Aorta (tissue), 5 donors: Measurements from ENCODE around the gene YEATS4. TPM values are rescaled to one million over a fixed set of nuclear protein-coding genes. Genes with fewer than 3 reads are reported as not detected.
A peak's percentile ranks its signal among the peaks of the same experiment; 100 is the strongest.
"Not testable (repeated sequence)": the region's sequence is repeated elsewhere in the genome, so short reads cannot be mapped to it uniquely, and the experiment has no call there.

Source experiments
- ATAC-seq: fragments of 200-7000 bp; cut with Tn5 transposase; one replicate; pipeline ENCODE4 v1.9.1; 2022; ENCODE audit warnings: moderate library complexity; ENCODE audit not compliant: low FRiP score
- DNase-seq, 2 donors: peaks; one replicate each; pipeline ENCODE4 v3.0.0-alpha.2; 2020
- H3K27ac ChIP-seq, 2 donors: one replicate each; pipeline ENCODE4 v1.5.1; 2013; ENCODE audit warnings: low read length in 2 of 2, mild to moderate bottlenecking in 2 of 2, moderate library complexity in 2 of 2, control low read depth in 1 of 2, inconsistent platforms in 1 of 2, low read depth in 1 of 2
- H3K27me3 ChIP-seq, 2 donors: one replicate each; pipeline ENCODE4 v1.6.1; 2013; ENCODE audit warnings: control low read depth in 1 of 2, low read length in 1 of 2, mild to moderate bottlenecking in 1 of 2, moderate library complexity in 1 of 2; ENCODE audit not compliant: insufficient read depth in 2 of 2, control insufficient read depth in 1 of 2
- H3K36me3 ChIP-seq, 2 donors: one replicate each; pipeline ENCODE4 v1.6.1; 2013; ENCODE audit warnings: control low read depth in 1 of 2, low read length in 1 of 2, mild to moderate bottlenecking in 1 of 2; ENCODE audit not compliant: insufficient read depth in 2 of 2, control insufficient read depth in 1 of 2
- H3K4me1 ChIP-seq, 2 donors: one replicate each; pipeline ENCODE4 v1.6.1; 2013; ENCODE audit warnings: low read length in 2 of 2, control low read depth in 1 of 2, mild to moderate bottlenecking in 1 of 2, moderate library complexity in 1 of 2; ENCODE audit not compliant: insufficient read depth in 2 of 2, control insufficient read depth in 1 of 2
- H3K4me3 ChIP-seq, 2 donors: one replicate each; pipeline ENCODE4 v1.5.1; 2013; ENCODE audit warnings: low read length in 2 of 2, control low read depth in 1 of 2, mild to moderate bottlenecking in 1 of 2
- H3K9me3 ChIP-seq: one replicate; pipeline ENCODE4 v1.6.1; 2013; ENCODE audit warnings: mild to moderate bottlenecking, low read length; ENCODE audit not compliant: control insufficient read depth
- WGBS, 2 donors: extraction: QIAGEN DNeasy Blood & Tissue Kit; methylation state at CpG; one replicate each; pipeline ENCODE4 v1.1.7; 2013; 5-methylcytosine and 5-hydroxymethylcytosine counted together
- intact Hi-C, 2 donors: fragments of 100-400 bp; cut with DNase I; formaldehyde crosslinking; loops; one replicate each; pipeline versions ENCODE4 v1.14.2 to v1.15.0; 2022
- long read RNA-seq, 2 donors: library from polyadenylated mRNA; unstranded; transcript quantifications; one replicate each; pipeline ENCODE4 v2.0.0, GENCODE V29; 2020 to 2021
- polyA plus RNA-seq, 2 donors: library from polyadenylated mRNA; stranded (reverse); fragments of 200-250 nt; gene quantifications; one replicate each; pipeline ENCODE4 v1.2.3, GENCODE V29; 2013
- total RNA-seq, 2 donors: library from RNA; stranded (reverse); fragmentation: NEBNext Ultra II Directional; extraction: Animal tissue kit (Norgen Biotek cat#: 25700); gene quantifications; one replicate each; pipeline ENCODE4 v1.2.1, GENCODE V29; 2021
- donor health status: healthy with polysubstance abuse.
- donor health status: Bipolar disorder and iron deficiency.
- donor health status: DM: no; HTN: no; CAD: no.
- donor health status: DM: no; HTN: no; CAD: no.
- donor health status: DM: yes; HTN: yes; CAD: no.

Gene YEATS4
- total RNA-seq: 10 to 100 TPM in 1 of 2 donors, 1 to 10 TPM in 1; 8.5 to 11.6 TPM
- polyA plus RNA-seq: 10 to 100 TPM; 11.6 to 12.5 TPM
- long read RNA-seq, donor 1, transcript YEATS4-201 (7 exons, 1,434 nt): major isoform, 18 of 21 reads
- long read RNA-seq, donor 1, partial matches to known transcripts: 0 of 21 reads
- long read RNA-seq, donor 1, other reads (novel, unspliced or antisense): 2 of 21 reads
- long read RNA-seq, donor 2, partial matches to known transcripts: 1 of 2 reads
- long read RNA-seq, donor 2, other reads (novel, unspliced or antisense): 0 of 2 reads

- 0 to 1% methylated on average over 68 to 70 of the region's 70 CpGs for WGBS, 2 donors
- Histone ChIP-seq H3K27me3 (no peaks in the 10 kb centered on the region), H3K4me3 (peak within 1 kb of the TSS; percentile 37 to 73), H3K4me1 (no peaks in the 10 kb centered on the region), H3K9me3 (no peaks in the 10 kb centered on the region), H3K36me3 (no peaks in the 10 kb centered on the region), H3K27ac (peak within 1 kb of the TSS; percentile 37 to 89)
- intact Hi-C loops: loop anchor here in 1 of 2 donors (5.0 kb wide), 1 partner anchor 278 kb away; no protein-coding TSS in a partner anchor
- DNase-seq: peak; percentile 91 to 93
- ATAC-seq: peak; percentile 98
Measured at GRCh38 chr12:69359531-69360347, at the start of gene YEATS4. YEATS4 (plus strand) TSS chr12:69359743; CDS start chr12:69359973, 230 bp downstream.

GRCh38 chr12:69313209-69313608 is 46.3 kb upstream of the YEATS4 start:
- Histone ChIP-seq H3K27ac (no peak overlapping the region), H3K4me1 (no peaks in the 10 kb centered on the region), H3K4me3 (no peak overlapping the region), H3K9me3 (peaks cover 2% of the 10 kb centered on the region), H3K27me3 (no peaks in the 10 kb centered on the region), H3K36me3 (no peaks in the 10 kb centered on the region)
- intact Hi-C loops: no loop called here
- no peak for DNase-seq
- no peak for ATAC-seq
- WGBS, 2 donors: 95 to 96% methylated on average over 3 of the region's 3 CpGs

GRCh38 chr12:69316784-69317183 is 42.8 kb upstream of the YEATS4 start:
- H3K27ac ChIP-seq, H3K9me3 ChIP-seq, H3K36me3 ChIP-seq, ATAC-seq, H3K27me3 ChIP-seq, H3K4me3 ChIP-seq, intact Hi-C loops, H3K4me1 ChIP-seq, DNase-seq: not testable (repeated sequence)

- H3K27me3 ChIP-seq, H3K27ac ChIP-seq, H3K36me3 ChIP-seq, H3K9me3 ChIP-seq, DNase-seq, intact Hi-C loops, H3K4me1 ChIP-seq, ATAC-seq, H3K4me3 ChIP-seq: not testable (repeated sequence)
- WGBS, 2 donors: 73 to 78% methylated on average over 2 of the region's 2 CpGs
Measured at GRCh38 chr12:69317233-69317632, 42.3 kb upstream of the YEATS4 start.

- Histone ChIP-seq H3K9me3 (peaks cover 4% of the 10 kb centered on the region), H3K4me1 (no peaks in the 10 kb centered on the region), H3K36me3 (no peaks in the 10 kb centered on the region), H3K4me3 (no peak overlapping the region), H3K27ac (no peak overlapping the region), H3K27me3 (no peaks in the 10 kb centered on the region)
- DNase-seq (no peak), ATAC-seq (no peak)
- 83 to 89% methylated on average over 2 of the region's 2 CpGs for WGBS, 2 donors
- intact Hi-C loops: no loop called here
Measured at GRCh38 chr12:69318225-69318624, 41.3 kb upstream of the YEATS4 start.

GRCh38 chr12:69321351-69321750 is 38.2 kb upstream of the YEATS4 start:
- H3K27ac ChIP-seq: no peak overlapping the region
- H3K27me3 ChIP-seq: no peaks in the 10 kb centered on the region
- H3K9me3 ChIP-seq: peaks cover 3% of the 10 kb centered on the region
- no peak overlapping the region for H3K4me3 ChIP-seq
- 81 to 89% methylated on average over 1 of the region's 1 CpG for WGBS, 2 donors
- H3K4me1 ChIP-seq: no peaks in the 10 kb centered on the region
- no peak for ATAC-seq
- DNase-seq: no peak
- no peaks in the 10 kb centered on the region for H3K36me3 ChIP-seq
- intact Hi-C loops: no loop called here

- H3K4me1 ChIP-seq: no peaks in the 10 kb centered on the region
- H3K27ac ChIP-seq: no peak overlapping the region
- 69 to 73% methylated on average over 2 of the region's 2 CpGs for WGBS, 2 donors
- peaks cover 3% of the 10 kb centered on the region for H3K9me3 ChIP-seq
- H3K4me3 ChIP-seq: no peak overlapping the region
- no peaks in the 10 kb centered on the region for H3K36me3 ChIP-seq
- DNase-seq: no peak
- H3K27me3 ChIP-seq: no peaks in the 10 kb centered on the region
- no peak for ATAC-seq
- intact Hi-C loops: no loop called here
Measured at GRCh38 chr12:69324797-69325466, 34.6 kb upstream of the YEATS4 start.

GRCh38 chr12:69328426-69328825 is 31.1 kb upstream of the YEATS4 start:
- intact Hi-C loops: no loop called here
- 67 to 69% methylated on average over 3 of the region's 3 CpGs for WGBS, 2 donors
- no peaks in the 10 kb centered on the region for H3K4me1 ChIP-seq
- ATAC-seq (no peak), DNase-seq (no peak)
- H3K27me3 ChIP-seq: no peaks in the 10 kb centered on the region
- H3K36me3 ChIP-seq: no peaks in the 10 kb centered on the region
- no peak overlapping the region for H3K27ac ChIP-seq
- H3K9me3 ChIP-seq: no peaks in the 10 kb centered on the region
- no peak overlapping the region for H3K4me3 ChIP-seq
